ENCODE data around the gene ADAMTS3. TPM values are rescaled to one million over a fixed set of nuclear protein-coding genes. Genes with fewer than 3 reads are reported as not detected.

The ADAMTS3 gene
- total and polyA plus RNA-seq, 2 donors (not counting 3 experiments of a cell fraction or from before 2014, with no cell fraction given): 0.37 to 1.3 TPM

GRCh38 chr4:72422416-72422815 is 146.6 kb downstream of the ADAMTS3 start:
- H3K9me1 ChIP-seq (replicated peaks; ENCODE audit: control insufficient read depth, extremely low read depth, insufficient read depth, low read length): no peaks in the 10 kb centered on the region
- H3K36me3 ChIP-seq (ENCODE audit: control insufficient read depth in 2 of 2, extremely low read depth in 1 of 2, insufficient read depth in 2 of 2, low read length in 2 of 2): no peaks in the 10 kb centered on the region
- BruUV-seq (replicated peaks): no TSS peak
- DNase-seq (ENCODE audit: low read depth, low spot score) (no peak), FAIRE-seq (no peak)
- no peak overlapping the region for H2AFZ ChIP-seq (ENCODE audit: low read depth, low read length)
- intact Hi-C loops (cut with micrococcal nuclease) (no loop called here), dilution Hi-C loops (cut with MboI; ENCODE audit: extremely low pct_ligation_motif_present, low sequenced_read_pairs) (no loop called here)
- no peaks in the 10 kb centered on the region for H4K20me1 ChIP-seq (replicated peaks; ENCODE audit: control insufficient read depth, extremely low read depth, insufficient read depth, low read length)
- no peaks in the 10 kb centered on the region for H3K9me3 ChIP-seq (replicated peaks; ENCODE audit: control insufficient read depth, insufficient read depth, low read length)
- TF ChIP-seq GATA2 (IDR thresholded peaks at IDR 0.05; ENCODE audit: insufficient read depth, insufficient read length, low read depth, low read length) (no peak), MAX (IDR thresholded peaks at IDR 0.05; ENCODE audit: insufficient read depth, insufficient read length) (no peak), EZH2 (IDR thresholded peaks at IDR 0.05; ENCODE audit: borderline replicate concordance, low read depth, low read length, severe bottlenecking) (no peak), JUN (IDR thresholded peaks at IDR 0.05; ENCODE audit: borderline replicate concordance, insufficient read depth, insufficient read length, low read depth) (no peak)
- TF ChIP-seq, protein P1, sequence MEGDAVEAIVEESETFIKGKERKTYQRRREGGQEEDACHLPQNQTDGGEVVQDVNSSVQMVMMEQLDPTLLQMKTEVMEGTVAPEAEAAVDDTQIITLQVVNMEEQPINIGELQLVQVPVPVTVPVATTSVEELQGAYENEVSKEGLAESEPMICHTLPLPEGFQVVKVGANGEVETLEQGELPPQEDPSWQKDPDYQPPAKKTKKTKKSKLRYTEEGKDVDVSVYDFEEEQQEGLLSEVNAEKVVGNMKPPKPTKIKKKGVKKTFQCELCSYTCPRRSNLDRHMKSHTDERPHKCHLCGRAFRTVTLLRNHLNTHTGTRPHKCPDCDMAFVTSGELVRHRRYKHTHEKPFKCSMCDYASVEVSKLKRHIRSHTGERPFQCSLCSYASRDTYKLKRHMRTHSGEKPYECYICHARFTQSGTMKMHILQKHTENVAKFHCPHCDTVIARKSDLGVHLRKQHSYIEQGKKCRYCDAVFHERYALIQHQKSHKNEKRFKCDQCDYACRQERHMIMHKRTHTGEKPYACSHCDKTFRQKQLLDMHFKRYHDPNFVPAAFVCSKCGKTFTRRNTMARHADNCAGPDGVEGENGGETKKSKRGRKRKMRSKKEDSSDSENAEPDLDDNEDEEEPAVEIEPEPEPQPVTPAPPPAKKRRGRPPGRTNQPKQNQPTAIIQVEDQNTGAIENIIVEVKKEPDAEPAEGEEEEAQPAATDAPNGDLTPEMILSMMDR (IDR thresholded peaks at IDR 0.05; ENCODE audit: extremely low read depth in 1 of 2, insufficient read depth in 1 of 2, low read depth in 1 of 2, low read length in 2 of 2): no peak
- H3K4me1 ChIP-seq (ENCODE audit: control insufficient read depth, extremely low read depth, insufficient read depth, low read length): peaks cover 11% of the 10 kb centered on the region
- H3K27ac ChIP-seq (ENCODE audit: insufficient read depth, low read depth, low read length): no peak overlapping the region
- no peaks in the 10 kb centered on the region for H3K27me3 ChIP-seq (ENCODE audit: control insufficient read depth in 2 of 2, insufficient read depth in 2 of 2, low read length in 2 of 2)
- H3K4me2 ChIP-seq (ENCODE audit: insufficient read depth, low read length): no peak overlapping the region
- H3K4me3 ChIP-seq (replicated peaks in 1 of 3; ENCODE audit: insufficient read depth in 1 of 3, low read depth in 1 of 3, low read length in 3 of 3): no peak overlapping the region
- H3K9ac ChIP-seq (replicated peaks; ENCODE audit: extremely low read depth, insufficient read depth, low read length): no peak overlapping the region
- H3K79me2 ChIP-seq (ENCODE audit: control insufficient read depth, insufficient read depth, low read length): no peaks in the 10 kb centered on the region
- ChIA-PET POLR2A (no interaction called here), CTCF (no interaction called here)
